HFF-Myc (cell line): ENCODE results near the gene ANO3.

Source experiments
- DNase-seq: peaks from one replicate; pipeline ENCODE4 v3.0.0-alpha.2; 2011; ENCODE audit warnings: low read depth; ENCODE audit errors: extremely low read depth
- H3K4me3 ChIP-seq: replicated peaks from 2 replicates; pipeline ENCODE4 v1.5.1; 2011; ENCODE audit warnings: low read depth, mild to moderate bottlenecking, control low read depth, low read length
- TF ChIP-seq, protein P1 (sequence below): IDR thresholded peaks from 2 replicates; pipeline ENCODE4 v1.5.1; 2012; ENCODE audit warnings: mild to moderate bottlenecking, low read depth, low read length, control low read depth; ENCODE audit errors: missing control alignments

ANO3 gene

DNA sequence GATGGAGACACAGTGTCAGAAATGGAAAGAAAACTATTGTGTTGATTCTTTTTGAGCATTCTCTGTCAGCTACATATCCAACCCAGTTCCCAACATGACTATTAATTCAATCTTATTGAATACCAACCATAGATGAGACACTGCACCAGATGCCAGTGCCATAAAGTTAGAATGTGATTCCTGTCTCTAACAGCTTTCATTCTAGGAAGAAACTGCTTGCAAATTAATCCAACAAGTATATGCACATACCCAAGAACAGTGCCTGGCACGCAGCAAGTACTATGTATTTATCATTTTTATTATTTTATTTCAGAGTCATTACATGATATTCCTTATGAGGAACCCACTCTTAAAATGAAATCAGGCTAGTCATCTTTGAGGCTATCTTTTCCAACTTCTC lies 355.4 kb downstream of the ANO3 start:
- DNase-seq = no peak
- no peak overlapping the region for H3K4me3 ChIP-seq
- TF ChIP-seq, protein P1, sequence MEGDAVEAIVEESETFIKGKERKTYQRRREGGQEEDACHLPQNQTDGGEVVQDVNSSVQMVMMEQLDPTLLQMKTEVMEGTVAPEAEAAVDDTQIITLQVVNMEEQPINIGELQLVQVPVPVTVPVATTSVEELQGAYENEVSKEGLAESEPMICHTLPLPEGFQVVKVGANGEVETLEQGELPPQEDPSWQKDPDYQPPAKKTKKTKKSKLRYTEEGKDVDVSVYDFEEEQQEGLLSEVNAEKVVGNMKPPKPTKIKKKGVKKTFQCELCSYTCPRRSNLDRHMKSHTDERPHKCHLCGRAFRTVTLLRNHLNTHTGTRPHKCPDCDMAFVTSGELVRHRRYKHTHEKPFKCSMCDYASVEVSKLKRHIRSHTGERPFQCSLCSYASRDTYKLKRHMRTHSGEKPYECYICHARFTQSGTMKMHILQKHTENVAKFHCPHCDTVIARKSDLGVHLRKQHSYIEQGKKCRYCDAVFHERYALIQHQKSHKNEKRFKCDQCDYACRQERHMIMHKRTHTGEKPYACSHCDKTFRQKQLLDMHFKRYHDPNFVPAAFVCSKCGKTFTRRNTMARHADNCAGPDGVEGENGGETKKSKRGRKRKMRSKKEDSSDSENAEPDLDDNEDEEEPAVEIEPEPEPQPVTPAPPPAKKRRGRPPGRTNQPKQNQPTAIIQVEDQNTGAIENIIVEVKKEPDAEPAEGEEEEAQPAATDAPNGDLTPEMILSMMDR = no peak

- no peak overlapping the region for H3K4me3 ChIP-seq
- no peak for DNase-seq
- TF ChIP-seq, protein P1 = no peak
These were observed 356.8 kb downstream of the ANO3 start for GRCh38 chr11:26688701-26689100.

GRCh38 chr11:26696330-26696729 lies 364.4 kb downstream of the ANO3 start:
- DNase-seq = no peak
- TF ChIP-seq, protein P1 = no peak

DNA sequence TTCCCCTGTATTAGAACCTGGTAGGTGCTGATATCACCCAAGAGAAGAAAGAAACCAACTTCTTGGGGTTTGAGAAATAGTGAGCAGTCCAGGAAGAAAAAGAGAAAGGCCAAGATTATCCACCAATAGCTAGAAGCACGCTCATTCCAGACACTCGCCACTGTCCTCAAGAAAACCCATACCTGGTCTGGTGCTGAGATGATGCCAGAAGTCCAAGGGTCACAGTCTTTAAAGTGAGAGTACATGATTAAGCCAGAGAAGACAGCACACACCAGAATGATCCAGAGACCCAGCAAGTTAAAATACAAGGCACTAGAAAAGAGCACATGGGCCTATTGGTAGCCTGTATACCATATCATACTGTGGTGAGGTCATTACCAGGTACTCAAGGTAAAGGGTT lies 366.3 kb downstream of the ANO3 start:
- TF ChIP-seq, protein P1 = no peak
- DNase-seq = no peak
- no peak overlapping the region for H3K4me3 ChIP-seq

More at GRCh38 chr11:26696330-26696729, 364.4 kb downstream of the ANO3 start:
- no peak overlapping the region for H3K4me3 ChIP-seq

DNA sequence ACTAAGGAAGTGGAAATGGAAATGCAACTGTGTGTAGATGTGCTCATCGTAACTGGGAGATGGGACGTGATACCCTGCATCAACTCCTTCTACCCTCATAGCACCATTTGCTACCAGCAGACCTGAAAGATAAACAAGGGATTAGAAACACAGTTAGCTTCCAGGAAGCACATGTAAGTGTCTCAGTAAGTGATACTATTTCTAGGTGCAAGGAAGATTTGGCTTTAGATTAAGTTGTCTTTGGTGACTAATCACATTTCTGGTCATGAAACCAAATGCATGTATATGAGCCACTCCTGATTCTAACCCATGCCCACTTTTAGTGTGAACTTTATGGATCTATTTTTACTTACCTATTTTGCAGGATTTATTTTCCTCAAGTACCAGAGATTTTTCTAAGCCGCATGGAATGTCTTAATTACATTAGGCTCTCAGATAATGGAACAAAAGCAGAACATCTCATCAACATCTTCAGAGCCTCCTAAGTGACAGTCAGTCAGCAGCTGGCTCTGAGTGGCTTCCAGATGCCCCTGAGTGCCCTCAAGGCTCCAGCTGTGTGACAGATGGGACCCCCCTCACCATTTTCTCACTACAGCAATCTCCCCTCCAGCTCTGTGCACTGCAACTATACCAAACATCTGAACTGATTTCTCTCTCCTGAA lies 368.8 kb downstream of the ANO3 start:
- TF ChIP-seq, protein P1 = no peak
- no peak for DNase-seq
- H3K4me3 ChIP-seq = no peak overlapping the region

DNA sequence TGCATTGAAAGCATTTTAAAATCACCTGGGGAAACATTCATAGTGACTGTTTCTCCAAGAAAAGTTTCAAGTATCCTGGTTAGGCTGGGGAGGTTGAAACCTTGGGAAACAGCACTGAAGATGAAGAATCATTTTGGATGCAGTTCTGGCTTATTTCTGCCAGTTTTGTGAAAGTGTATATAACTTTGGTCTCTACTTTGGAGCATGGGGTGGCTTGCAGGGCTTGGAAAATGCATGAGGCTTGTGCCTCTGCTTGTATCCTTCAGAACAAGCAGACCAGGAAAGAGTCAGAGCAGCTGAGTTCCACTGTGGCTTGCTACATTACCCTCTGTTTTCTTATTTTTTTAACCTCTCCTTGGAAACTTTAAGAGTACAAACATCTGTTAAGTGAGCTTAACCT lies 370.5 kb downstream of the ANO3 start:
- no peak overlapping the region for H3K4me3 ChIP-seq
- TF ChIP-seq, protein P1 = no peak
- DNase-seq = no peak
